A673 (cell line): ENCODE measurements around the gene ARHGAP22. TPM values are rescaled to one million over a fixed set of nuclear protein-coding genes. Genes with fewer than 3 reads are reported as not detected.

Experiments used
- BruUV-seq: library from RNA; stranded (reverse); fragments of 400-500 nt; replicated peaks from 2 replicates; lab custom pipeline; 2021; lab: Mats Ljungman, UMichigan
- CTCF ChIA-PET: fragments of 300-600 bp; sonication (Branson Sonifier 250); formaldehyde crosslinking; loops from one replicate; lab custom pipeline; 2022; ENCODE audit warnings: antibody characterized with exemption; lab: Charles Lee
- POLR2A ChIA-PET: fragments of 300-600 bp; sonication (Branson Sonifier 250); formaldehyde crosslinking; loops from one replicate; lab custom pipeline; 2022; ENCODE audit warnings: antibody characterized with exemption; ENCODE audit not compliant: low non-redundant PET; lab: Charles Lee
- DNase-seq: peaks from one replicate; pipeline ENCODE4 v3.0.0-alpha.2; 2015; ENCODE audit warnings: low spot score
- H3K27ac ChIP-seq: fragments of 200-600 bp; sonication (generic); 2 replicates; pipeline ENCODE4 v1.5.1; 2016; ENCODE audit warnings: mixed run types, low read depth, mild to moderate bottlenecking, mixed read lengths, antibody characterized with exemption, low read length; ENCODE audit not compliant: poor library complexity, severe bottlenecking
- H3K27me3 ChIP-seq: fragments of 200-600 bp; sonication (generic); replicated peaks from 2 replicates; pipeline ENCODE4 v1.6.1; 2017; ENCODE audit warnings: mixed run types, low read depth, mild to moderate bottlenecking, mixed read lengths, antibody characterized with exemption, low read length; ENCODE audit not compliant: insufficient read depth, poor library complexity
- H3K36me3 ChIP-seq: fragments of 200-600 bp; sonication (generic); 2 replicates; pipeline ENCODE4 v1.6.1; 2016; ENCODE audit warnings: mixed run types, mild to moderate bottlenecking, mixed read lengths, antibody characterized with exemption, low read length; ENCODE audit not compliant: insufficient read depth, poor library complexity, severe bottlenecking
- H3K4me1 ChIP-seq: fragments of 200-600 bp; sonication (generic); 2 replicates; pipeline ENCODE4 v1.6.1; 2017; ENCODE audit warnings: mixed run types, mild to moderate bottlenecking, mixed read lengths, antibody characterized with exemption, low read length; ENCODE audit not compliant: insufficient read depth, poor library complexity, severe bottlenecking
- H3K4me3 ChIP-seq: fragments of 200-600 bp; sonication (generic); 2 replicates; pipeline ENCODE4 v1.5.1; 2016; ENCODE audit warnings: low read depth, mixed run types, mild to moderate bottlenecking, mixed read lengths, low read length; ENCODE audit not compliant: poor library complexity, severe bottlenecking
- H3K9me3 ChIP-seq: fragments of 200-600 bp; sonication (generic); 2 replicates; pipeline ENCODE4 v1.6.1; 2016; ENCODE audit warnings: mixed run types, low read depth, mild to moderate bottlenecking, mixed read lengths, antibody characterized with exemption, low read length; ENCODE audit not compliant: poor library complexity, severe bottlenecking
- EZH2 ChIP-seq: fragments of 200-600 bp; sonication (generic); IDR thresholded peaks from 2 replicates; pipeline ENCODE4 v1.6.1; 2017; ENCODE audit warnings: borderline replicate concordance, low read depth, mild to moderate bottlenecking, mixed read lengths, antibody characterized with exemption, low read length; ENCODE audit not compliant: poor library complexity, severe bottlenecking
- intact Hi-C: fragments of 100-400 bp; cut with micrococcal nuclease; formaldehyde crosslinking; loops from one replicate; pipeline ENCODE4 v1.10.0; 2022; ENCODE audit not compliant: unreplicated experiment
- total RNA-seq: library from RNA; stranded (reverse); gene quantifications from 2 replicates; pipeline ENCODE4 v1.2.3, GENCODE V29; 2021
- TF ChIP-seq, protein P1 (sequence below): fragments of 300-800, 200-600 bp; sonication (generic); conservative IDR thresholded peaks from 2 replicates; pipeline ENCODE4 v1.5.1; 2017; ENCODE audit warnings: low read depth, mild to moderate bottlenecking, antibody characterized with exemption, low read length, moderate library complexity, mixed read lengths

ARHGAP22 gene
- total RNA-seq, 1 experiment from 2014 or later, result 0.47 TPM

DNA sequence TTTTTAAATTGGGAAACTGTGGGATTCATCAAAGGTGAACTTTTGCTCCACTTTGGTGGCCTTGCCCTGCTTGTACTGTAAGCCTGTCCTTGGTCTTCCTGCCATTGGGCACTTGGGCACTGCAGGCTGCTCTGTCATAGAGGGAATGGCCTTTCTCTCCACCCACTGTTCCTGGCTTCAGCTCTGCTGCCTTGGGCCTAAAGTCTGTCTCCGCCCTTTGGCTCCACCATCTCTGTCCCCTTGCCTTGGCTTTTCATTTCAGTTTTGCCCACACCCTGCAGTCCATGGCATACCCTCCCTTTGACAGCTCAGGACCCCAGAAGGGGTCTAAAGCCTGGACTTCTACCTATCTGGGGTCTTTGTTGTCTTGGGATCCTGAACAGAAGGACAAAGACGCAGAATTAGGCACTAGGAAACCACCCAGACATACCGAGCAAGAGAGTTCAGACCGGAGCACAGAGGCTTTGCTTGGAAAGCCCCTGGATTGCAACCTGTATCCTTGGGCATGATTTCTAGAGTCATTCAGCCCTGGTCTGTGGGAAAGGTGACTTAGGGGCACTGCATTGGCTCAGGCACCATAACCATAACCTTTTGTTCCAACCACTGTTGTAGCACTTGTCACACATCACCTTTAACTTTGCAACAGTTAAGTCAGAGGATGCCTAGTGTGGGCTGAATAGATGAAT lies 5.2 kb upstream of the ARHGAP22 start:
- intact Hi-C loops, result no loop called here
- no peaks in the 10 kb centered on the region for H3K4me1 ChIP-seq

DNA sequence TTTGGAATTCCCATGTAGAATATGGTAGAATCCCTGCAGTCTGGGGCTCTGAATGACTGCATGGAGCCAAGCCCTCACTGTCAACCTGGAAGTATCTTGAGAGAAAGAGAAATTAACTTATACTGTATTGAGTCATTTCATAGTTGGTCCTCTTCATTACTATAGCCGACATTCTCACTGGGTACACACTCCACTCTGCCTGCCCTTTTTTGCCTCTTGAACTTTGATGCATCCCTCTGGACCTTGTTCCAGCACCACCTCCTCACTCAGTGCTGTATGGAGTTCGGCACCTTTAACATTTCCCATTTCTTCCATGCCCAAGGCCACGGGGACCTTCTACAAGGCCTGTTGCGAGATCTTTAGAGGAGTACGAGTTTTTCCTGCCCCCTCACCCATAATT lies 4.6 kb upstream of the ARHGAP22 start:
- intact Hi-C loops, result no loop called here
- CTCF ChIA-PET, result no interaction called here

More for the DNA sequence above, 5.2 kb upstream of the ARHGAP22 start:
- CTCF ChIA-PET, result no interaction called here
- no peaks in the 10 kb centered on the region for H3K36me3 ChIP-seq
- no TSS peak for BruUV-seq
- TF ChIP-seq EZH2, result no peak
- TF ChIP-seq, protein P1, sequence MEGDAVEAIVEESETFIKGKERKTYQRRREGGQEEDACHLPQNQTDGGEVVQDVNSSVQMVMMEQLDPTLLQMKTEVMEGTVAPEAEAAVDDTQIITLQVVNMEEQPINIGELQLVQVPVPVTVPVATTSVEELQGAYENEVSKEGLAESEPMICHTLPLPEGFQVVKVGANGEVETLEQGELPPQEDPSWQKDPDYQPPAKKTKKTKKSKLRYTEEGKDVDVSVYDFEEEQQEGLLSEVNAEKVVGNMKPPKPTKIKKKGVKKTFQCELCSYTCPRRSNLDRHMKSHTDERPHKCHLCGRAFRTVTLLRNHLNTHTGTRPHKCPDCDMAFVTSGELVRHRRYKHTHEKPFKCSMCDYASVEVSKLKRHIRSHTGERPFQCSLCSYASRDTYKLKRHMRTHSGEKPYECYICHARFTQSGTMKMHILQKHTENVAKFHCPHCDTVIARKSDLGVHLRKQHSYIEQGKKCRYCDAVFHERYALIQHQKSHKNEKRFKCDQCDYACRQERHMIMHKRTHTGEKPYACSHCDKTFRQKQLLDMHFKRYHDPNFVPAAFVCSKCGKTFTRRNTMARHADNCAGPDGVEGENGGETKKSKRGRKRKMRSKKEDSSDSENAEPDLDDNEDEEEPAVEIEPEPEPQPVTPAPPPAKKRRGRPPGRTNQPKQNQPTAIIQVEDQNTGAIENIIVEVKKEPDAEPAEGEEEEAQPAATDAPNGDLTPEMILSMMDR, result no peak
- no peak overlapping the region for H3K4me3 ChIP-seq
- DNase-seq, result no peak
- POLR2A ChIA-PET, result no interaction called here
- H3K27ac ChIP-seq, result no peak overlapping the region
- peaks cover 37% of the 10 kb centered on the region for H3K27me3 ChIP-seq
- no peaks in the 10 kb centered on the region for H3K9me3 ChIP-seq

DNA sequence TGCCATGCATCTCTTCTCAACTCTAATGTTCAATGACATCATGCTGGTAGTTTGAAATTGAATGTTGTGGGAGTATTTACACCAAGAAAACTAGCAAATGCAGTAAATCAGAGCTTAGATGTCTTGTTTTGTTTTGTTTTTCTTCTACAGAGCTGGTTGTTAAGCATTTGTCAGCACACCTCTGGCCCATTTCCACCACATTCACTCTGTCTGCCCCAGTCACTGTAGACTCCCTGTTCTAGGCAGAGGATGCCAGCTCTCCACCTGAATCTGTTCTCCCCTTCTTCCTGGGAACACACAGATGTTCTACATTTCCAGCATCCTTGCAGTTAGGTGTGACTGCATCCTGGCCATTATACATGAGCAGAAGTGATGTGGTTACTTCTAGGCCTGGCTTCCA lies 4.1 kb upstream of the ARHGAP22 start:
- BruUV-seq, result no TSS peak
- Histone ChIP-seq H3K9me3 (no peaks in the 10 kb centered on the region), H3K4me3 (no peak overlapping the region), H3K27ac (no peak overlapping the region), H3K27me3 (peaks cover 48% of the 10 kb centered on the region), H3K36me3 (no peaks in the 10 kb centered on the region), H3K4me1 (no peaks in the 10 kb centered on the region)
- POLR2A ChIA-PET, result no interaction called here
- intact Hi-C loops, result no loop called here
- no peak for TF ChIP-seq EZH2
- TF ChIP-seq, protein P1, result no peak
- no peak for DNase-seq
- CTCF ChIA-PET, result no interaction called here

More for the DNA sequence above, 4.6 kb upstream of the ARHGAP22 start:
- no peak for DNase-seq
- TF ChIP-seq, protein P1, result no peak
- no peak for TF ChIP-seq EZH2
- POLR2A ChIA-PET, result no interaction called here
- Histone ChIP-seq H3K36me3 (no peaks in the 10 kb centered on the region), H3K4me1 (no peaks in the 10 kb centered on the region), H3K9me3 (no peaks in the 10 kb centered on the region), H3K27ac (no peak overlapping the region), H3K27me3 (peaks cover 43% of the 10 kb centered on the region), H3K4me3 (no peak overlapping the region)
- BruUV-seq, result no TSS peak
